ENCODE results near the gene RAB35. TPM values are rescaled to one million over a fixed set of nuclear protein-coding genes. Genes with fewer than 3 reads are reported as not detected.

The RAB35 gene
- total and polyA plus RNA-seq, 2 of the 4 experiments (the other 2 are of a cell fraction) = 32.6 to 49.6 TPM

DNA sequence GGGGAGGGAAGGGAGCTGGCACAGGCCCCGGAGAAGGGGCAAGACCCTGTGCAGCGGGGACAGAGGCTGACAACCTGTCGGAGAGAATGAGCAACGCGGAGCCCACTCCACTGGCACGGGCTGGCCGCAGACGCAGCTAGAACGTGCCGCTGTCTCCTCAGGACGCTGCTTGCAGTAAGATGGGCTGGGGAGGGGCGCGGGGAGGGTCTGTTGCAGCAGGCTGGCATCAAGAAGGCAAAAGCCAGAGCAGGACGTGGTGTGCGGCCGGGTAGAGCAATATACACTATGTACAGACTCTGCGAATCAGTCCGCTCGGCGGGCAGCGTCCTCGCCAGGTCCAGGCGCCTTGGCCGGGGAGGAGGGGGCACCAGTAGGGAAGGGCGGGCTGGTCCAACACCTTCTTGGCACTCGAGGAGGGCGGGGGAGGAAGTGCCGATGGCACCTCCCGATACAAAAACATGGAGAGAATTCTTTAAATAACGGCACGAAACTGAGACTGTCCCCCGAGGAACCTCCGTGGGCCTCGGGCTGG, 19.8 kb downstream of the RAB35 start:
- no peak overlapping the region for H3K18ac ChIP-seq (ENCODE audit: low read depth, low read length)
- H2AK9ac ChIP-seq (replicated peaks; ENCODE audit: low read depth, low read length, poor library complexity) = no peak overlapping the region
- 95% methylated on average over 18 of the region's 34 CpGs; no CpG with 5 or more reads in 1 of the 2 experiments for WGBS, 2 experiments (ENCODE audit: extremely low coverage in 2 of 2, insufficient read length in 1 of 2)
- no peak overlapping the region for H3K23ac ChIP-seq (ENCODE audit: low read depth, low read length)
- DNase-seq = no peak
- no peak overlapping the region for H2AFZ ChIP-seq (replicated peaks; ENCODE audit: low read length, poor library complexity)
- H3K56ac ChIP-seq (ENCODE audit: extremely low read depth, insufficient read depth, low read length) = no peak overlapping the region
- CTCF ChIA-PET = no interaction called here
- H3K9me1 ChIP-seq (ENCODE audit: insufficient read depth, low read length) = peaks cover 11% of the 10 kb centered on the region
- no peak overlapping the region for H2AK5ac ChIP-seq (ENCODE audit: low read depth, low read length)
- H3K4me3 ChIP-seq (ENCODE audit: insufficient read depth, low read depth, low read length) = no peak overlapping the region
- in situ Hi-C loops (cut with MboI; ENCODE audit: low sequenced_read_pairs) (no loop called here), dilution Hi-C loops (cut with HindIII; ENCODE audit: low sequenced_read_pairs, unreplicated experiment) (no loop called here), intact Hi-C loops (cut with micrococcal nuclease) (no loop called here)
- TF ChIP-seq NFE2L2 (IDR thresholded peaks at IDR 0.05; ENCODE audit: low read depth, low read length) (no peak), MXI1 (IDR thresholded peaks at IDR 0.05; ENCODE audit: borderline replicate concordance, low read depth, low read length) (no peak), CEBPB (IDR thresholded peaks at IDR 0.05; ENCODE audit: low read depth, low read length) (no peak), SMC3 (IDR thresholded peaks at IDR 0.05; ENCODE audit: low read depth, low read length) (no peak), ELK1 (IDR thresholded peaks at IDR 0.05; ENCODE audit: borderline replicate concordance, low read depth, low read length) (no peak), CHD1 (IDR thresholded peaks at IDR 0.05; ENCODE audit: low read depth, low read length) (no peak), BHLHE40 (IDR thresholded peaks at IDR 0.05; ENCODE audit: low read depth, low read length) (no peak)
- TF ChIP-seq, protein P1, sequence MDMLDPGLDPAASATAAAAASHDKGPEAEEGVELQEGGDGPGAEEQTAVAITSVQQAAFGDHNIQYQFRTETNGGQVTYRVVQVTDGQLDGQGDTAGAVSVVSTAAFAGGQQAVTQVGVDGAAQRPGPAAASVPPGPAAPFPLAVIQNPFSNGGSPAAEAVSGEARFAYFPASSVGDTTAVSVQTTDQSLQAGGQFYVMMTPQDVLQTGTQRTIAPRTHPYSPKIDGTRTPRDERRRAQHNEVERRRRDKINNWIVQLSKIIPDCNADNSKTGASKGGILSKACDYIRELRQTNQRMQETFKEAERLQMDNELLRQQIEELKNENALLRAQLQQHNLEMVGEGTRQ (IDR thresholded peaks at IDR 0.05; ENCODE audit: low read depth, low read length) = no peak
- TF ChIP-seq, protein P2, sequence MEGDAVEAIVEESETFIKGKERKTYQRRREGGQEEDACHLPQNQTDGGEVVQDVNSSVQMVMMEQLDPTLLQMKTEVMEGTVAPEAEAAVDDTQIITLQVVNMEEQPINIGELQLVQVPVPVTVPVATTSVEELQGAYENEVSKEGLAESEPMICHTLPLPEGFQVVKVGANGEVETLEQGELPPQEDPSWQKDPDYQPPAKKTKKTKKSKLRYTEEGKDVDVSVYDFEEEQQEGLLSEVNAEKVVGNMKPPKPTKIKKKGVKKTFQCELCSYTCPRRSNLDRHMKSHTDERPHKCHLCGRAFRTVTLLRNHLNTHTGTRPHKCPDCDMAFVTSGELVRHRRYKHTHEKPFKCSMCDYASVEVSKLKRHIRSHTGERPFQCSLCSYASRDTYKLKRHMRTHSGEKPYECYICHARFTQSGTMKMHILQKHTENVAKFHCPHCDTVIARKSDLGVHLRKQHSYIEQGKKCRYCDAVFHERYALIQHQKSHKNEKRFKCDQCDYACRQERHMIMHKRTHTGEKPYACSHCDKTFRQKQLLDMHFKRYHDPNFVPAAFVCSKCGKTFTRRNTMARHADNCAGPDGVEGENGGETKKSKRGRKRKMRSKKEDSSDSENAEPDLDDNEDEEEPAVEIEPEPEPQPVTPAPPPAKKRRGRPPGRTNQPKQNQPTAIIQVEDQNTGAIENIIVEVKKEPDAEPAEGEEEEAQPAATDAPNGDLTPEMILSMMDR (conservative IDR thresholded peaks at IDR 0.05; ENCODE audit: low read depth, low read length) = no peak
- no peak overlapping the region for H2BK15ac ChIP-seq (ENCODE audit: low read depth, low read length)
- H3K4me2 ChIP-seq (ENCODE audit: low read depth, low read length) = no peak overlapping the region
- peaks cover 54% of the 10 kb centered on the region for H3K36me3 ChIP-seq (ENCODE audit: control insufficient read depth, insufficient read depth, low read length)
- H2BK5ac ChIP-seq (ENCODE audit: low read depth, low read length, poor library complexity, severe bottlenecking) = no peak overlapping the region
- no peak for ATAC-seq (ENCODE audit: low read depth)
- no peak overlapping the region for H3K4ac ChIP-seq (ENCODE audit: low read depth, low read length)
- H4K20me1 ChIP-seq (ENCODE audit: insufficient read depth, low read length) = peaks cover 55% of the 10 kb centered on the region
- H4K91ac ChIP-seq (ENCODE audit: insufficient read depth, low read depth, low read length) = no peak overlapping the region
- no peak overlapping the region for H4K8ac ChIP-seq (ENCODE audit: low read depth in 2 of 2, low read length in 2 of 2)
- no peak overlapping the region for H2BK120ac ChIP-seq (ENCODE audit: low read depth, low read length)
- peaks cover 5 to 51% of the 10 kb centered on the region in 2 experiments; a peak in 3 of 4 replicates for H3K79me1 ChIP-seq (ENCODE audit: low read depth in 1 of 2, low read length in 2 of 2)
- no peak overlapping the region for H2BK20ac ChIP-seq (ENCODE audit: low read depth, low read length)
- H3K9me3 ChIP-seq (ENCODE audit: control insufficient read depth, insufficient read depth, low read length) = no peaks in the 10 kb centered on the region
- no peak overlapping the region for H3K27ac ChIP-seq (ENCODE audit: insufficient read depth, low read length)
- no peaks in the 10 kb centered on the region for H3K27me3 ChIP-seq (ENCODE audit: control insufficient read depth, insufficient read depth, low read length)
- H3K9ac ChIP-seq (ENCODE audit: low read depth, low read length) = no peak overlapping the region
- no peak overlapping the region for H4K5ac ChIP-seq (ENCODE audit: low read depth, low read length)
- H3K4me1 ChIP-seq (ENCODE audit: control insufficient read depth, insufficient read depth, low read length) = peaks cover 7% of the 10 kb centered on the region; the same call in 1 of the 2 replicates
- no TSS peak for BruUV-seq (replicated peaks)
- H3K14ac ChIP-seq (replicated peaks; ENCODE audit: low read depth, low read length) = no peak overlapping the region
- POLR2A ChIA-PET (ENCODE audit: unreplicated experiment) = interaction anchor here (0.5 kb wide), 1 partner anchor 400 kb away, joined by 6 read pairs; no protein-coding TSS in a partner anchor

Data from IMR-90 (cell line).